ENCODE measurements around the gene TMEM269.

Gene TMEM269

DNA sequence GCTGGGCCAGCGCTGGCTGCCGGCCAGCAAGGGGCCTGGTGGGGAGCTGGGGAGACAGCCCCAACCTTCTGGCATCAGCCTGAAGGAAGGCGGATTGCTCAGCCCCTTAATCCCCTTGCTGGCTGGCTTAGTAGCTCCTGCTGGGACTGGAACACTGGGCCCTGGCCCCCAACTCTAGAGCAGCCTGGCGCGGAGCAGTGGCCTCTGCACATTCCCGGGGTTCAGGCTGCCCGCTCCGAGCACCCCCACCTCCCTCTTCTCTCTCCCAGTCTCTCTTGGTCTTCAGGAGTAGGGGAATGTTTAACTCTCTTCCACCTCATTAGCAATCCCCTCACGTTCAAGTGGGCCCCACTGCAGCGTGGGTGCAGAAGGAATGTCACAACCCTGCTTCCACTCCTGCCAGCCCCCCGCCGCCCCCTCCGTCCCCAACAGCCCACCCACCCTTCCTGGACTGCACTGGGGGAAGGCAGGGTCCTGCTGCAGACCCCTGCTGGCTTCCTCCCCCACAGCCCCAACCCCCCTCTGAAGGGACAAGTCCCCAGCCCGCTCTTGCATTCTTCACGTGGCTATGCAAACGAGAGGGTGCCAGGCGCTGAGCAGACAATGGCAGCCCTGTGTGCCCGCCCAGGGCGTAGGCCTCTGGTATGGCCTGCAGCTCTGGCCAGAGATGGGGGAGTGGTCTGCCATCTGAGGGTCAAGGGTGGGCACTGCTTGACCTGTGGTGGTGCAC lies 43.8 kb upstream of the TMEM269 start:
- H3K4me3 ChIP-seq (replicated peaks; ENCODE audit: insufficient read depth, low read length) = no peak overlapping the region
- no peak for TF ChIP-seq GABPA (IDR thresholded peaks at IDR 0.05; ENCODE audit: low read depth)
- no peak for TF ChIP-seq SPI1 (IDR thresholded peaks at IDR 0.05; ENCODE audit: borderline replicate concordance, low read depth)
- TF ChIP-seq, protein P1, sequence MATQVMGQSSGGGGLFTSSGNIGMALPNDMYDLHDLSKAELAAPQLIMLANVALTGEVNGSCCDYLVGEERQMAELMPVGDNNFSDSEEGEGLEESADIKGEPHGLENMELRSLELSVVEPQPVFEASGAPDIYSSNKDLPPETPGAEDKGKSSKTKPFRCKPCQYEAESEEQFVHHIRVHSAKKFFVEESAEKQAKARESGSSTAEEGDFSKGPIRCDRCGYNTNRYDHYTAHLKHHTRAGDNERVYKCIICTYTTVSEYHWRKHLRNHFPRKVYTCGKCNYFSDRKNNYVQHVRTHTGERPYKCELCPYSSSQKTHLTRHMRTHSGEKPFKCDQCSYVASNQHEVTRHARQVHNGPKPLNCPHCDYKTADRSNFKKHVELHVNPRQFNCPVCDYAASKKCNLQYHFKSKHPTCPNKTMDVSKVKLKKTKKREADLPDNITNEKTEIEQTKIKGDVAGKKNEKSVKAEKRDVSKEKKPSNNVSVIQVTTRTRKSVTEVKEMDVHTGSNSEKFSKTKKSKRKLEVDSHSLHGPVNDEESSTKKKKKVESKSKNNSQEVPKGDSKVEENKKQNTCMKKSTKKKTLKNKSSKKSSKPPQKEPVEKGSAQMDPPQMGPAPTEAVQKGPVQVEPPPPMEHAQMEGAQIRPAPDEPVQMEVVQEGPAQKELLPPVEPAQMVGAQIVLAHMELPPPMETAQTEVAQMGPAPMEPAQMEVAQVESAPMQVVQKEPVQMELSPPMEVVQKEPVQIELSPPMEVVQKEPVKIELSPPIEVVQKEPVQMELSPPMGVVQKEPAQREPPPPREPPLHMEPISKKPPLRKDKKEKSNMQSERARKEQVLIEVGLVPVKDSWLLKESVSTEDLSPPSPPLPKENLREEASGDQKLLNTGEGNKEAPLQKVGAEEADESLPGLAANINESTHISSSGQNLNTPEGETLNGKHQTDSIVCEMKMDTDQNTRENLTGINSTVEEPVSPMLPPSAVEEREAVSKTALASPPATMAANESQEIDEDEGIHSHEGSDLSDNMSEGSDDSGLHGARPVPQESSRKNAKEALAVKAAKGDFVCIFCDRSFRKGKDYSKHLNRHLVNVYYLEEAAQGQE (IDR thresholded peaks at IDR 0.05; ENCODE audit: insufficient replicate concordance, low read depth) = no peak
- no peak for TF ChIP-seq POLR2AphosphoS5 (IDR thresholded peaks at IDR 0.05; ENCODE audit: low read depth)
- TF ChIP-seq, protein P2, sequence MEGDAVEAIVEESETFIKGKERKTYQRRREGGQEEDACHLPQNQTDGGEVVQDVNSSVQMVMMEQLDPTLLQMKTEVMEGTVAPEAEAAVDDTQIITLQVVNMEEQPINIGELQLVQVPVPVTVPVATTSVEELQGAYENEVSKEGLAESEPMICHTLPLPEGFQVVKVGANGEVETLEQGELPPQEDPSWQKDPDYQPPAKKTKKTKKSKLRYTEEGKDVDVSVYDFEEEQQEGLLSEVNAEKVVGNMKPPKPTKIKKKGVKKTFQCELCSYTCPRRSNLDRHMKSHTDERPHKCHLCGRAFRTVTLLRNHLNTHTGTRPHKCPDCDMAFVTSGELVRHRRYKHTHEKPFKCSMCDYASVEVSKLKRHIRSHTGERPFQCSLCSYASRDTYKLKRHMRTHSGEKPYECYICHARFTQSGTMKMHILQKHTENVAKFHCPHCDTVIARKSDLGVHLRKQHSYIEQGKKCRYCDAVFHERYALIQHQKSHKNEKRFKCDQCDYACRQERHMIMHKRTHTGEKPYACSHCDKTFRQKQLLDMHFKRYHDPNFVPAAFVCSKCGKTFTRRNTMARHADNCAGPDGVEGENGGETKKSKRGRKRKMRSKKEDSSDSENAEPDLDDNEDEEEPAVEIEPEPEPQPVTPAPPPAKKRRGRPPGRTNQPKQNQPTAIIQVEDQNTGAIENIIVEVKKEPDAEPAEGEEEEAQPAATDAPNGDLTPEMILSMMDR (IDR thresholded peaks at IDR 0.05; ENCODE audit: insufficient read depth, low read length) = no peak

DNA sequence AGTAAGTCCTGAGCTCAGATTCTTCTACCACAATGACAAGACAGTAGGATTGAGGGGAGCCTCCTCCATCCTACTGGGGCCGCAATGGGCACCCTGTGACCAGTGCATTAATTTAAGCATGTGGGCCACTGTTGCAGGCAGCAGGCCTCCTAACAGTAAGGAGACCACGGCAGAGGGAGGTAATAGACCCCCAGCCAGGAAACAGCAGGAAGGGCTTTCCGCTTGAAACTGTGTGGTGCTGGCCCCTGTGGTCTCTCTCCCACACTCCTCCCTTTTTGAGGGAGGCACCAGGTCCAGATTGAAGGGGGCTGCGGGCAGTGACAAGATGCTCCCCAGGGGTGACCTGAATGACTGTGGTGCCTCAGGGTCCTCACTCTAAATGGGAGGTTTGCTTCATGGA lies 43.1 kb upstream of the TMEM269 start:
- TF ChIP-seq SPI1 (IDR thresholded peaks at IDR 0.05; ENCODE audit: borderline replicate concordance, low read depth) = no peak
- no peak for TF ChIP-seq GABPA (IDR thresholded peaks at IDR 0.05; ENCODE audit: low read depth)
- TF ChIP-seq POLR2AphosphoS5 (IDR thresholded peaks at IDR 0.05; ENCODE audit: low read depth) = no peak
- TF ChIP-seq, protein P2 (IDR thresholded peaks at IDR 0.05; ENCODE audit: insufficient read depth, low read length) = no peak
- TF ChIP-seq, protein P1 (IDR thresholded peaks at IDR 0.05; ENCODE audit: insufficient replicate concordance, low read depth) = no peak
- no peak for DNase-seq (ENCODE audit: low read depth in 1 of 2, low spot score in 1 of 2)
- no peaks in the 10 kb centered on the region for H3K27me3 ChIP-seq (ENCODE audit: insufficient read depth, poor library complexity, severe bottlenecking)
- no peak overlapping the region for H3K4me3 ChIP-seq (replicated peaks; ENCODE audit: insufficient read depth, low read length)
- H3K27ac ChIP-seq (replicated peaks) = no peak overlapping the region

More for the DNA sequence above, 43.8 kb upstream of the TMEM269 start:
- no peaks in the 10 kb centered on the region for H3K27me3 ChIP-seq (ENCODE audit: insufficient read depth, poor library complexity, severe bottlenecking)
- no peak for DNase-seq (ENCODE audit: low read depth in 1 of 2, low spot score in 1 of 2)
- no peak overlapping the region for H3K27ac ChIP-seq (replicated peaks)

DNA sequence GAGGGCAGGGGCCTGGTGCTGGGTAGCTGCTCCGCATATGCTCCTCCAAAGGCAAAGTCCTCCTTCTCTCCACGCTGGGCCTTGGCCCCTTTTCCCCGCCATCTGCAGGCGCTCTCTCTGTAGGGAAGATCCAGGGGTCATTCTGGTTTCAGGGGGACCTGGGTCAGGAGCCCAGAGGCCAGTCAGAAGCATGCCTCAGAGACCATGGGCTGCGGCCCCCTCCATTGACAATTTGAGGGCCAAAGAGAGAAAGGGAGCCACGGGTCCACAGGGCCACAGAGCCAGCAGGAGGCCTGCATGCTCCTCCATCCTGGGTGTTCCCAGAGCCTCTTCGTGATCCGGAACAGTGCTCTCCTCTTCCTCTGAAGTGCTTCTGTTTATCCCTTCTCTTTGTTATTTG lies 42.6 kb upstream of the TMEM269 start:
- DNase-seq (ENCODE audit: low read depth in 1 of 2, low spot score in 1 of 2) = no peak
- H3K27ac ChIP-seq (replicated peaks) = no peak overlapping the region
- TF ChIP-seq GABPA (IDR thresholded peaks at IDR 0.05; ENCODE audit: low read depth) (no peak), POLR2AphosphoS5 (IDR thresholded peaks at IDR 0.05; ENCODE audit: low read depth) (no peak), SPI1 (IDR thresholded peaks at IDR 0.05; ENCODE audit: borderline replicate concordance, low read depth) (no peak)
- TF ChIP-seq, protein P1 (IDR thresholded peaks at IDR 0.05; ENCODE audit: insufficient replicate concordance, low read depth) = no peak
- TF ChIP-seq, protein P2 (IDR thresholded peaks at IDR 0.05; ENCODE audit: insufficient read depth, low read length) = no peak
- H3K4me3 ChIP-seq (replicated peaks; ENCODE audit: insufficient read depth, low read length) = no peak overlapping the region
- no peaks in the 10 kb centered on the region for H3K27me3 ChIP-seq (ENCODE audit: insufficient read depth, poor library complexity, severe bottlenecking)
